Common myeloid progenitor, CD34-positive (primary cell): ENCODE results near the gene MMP15.
"Not testable (repeated sequence)": the region's sequence is repeated elsewhere in the genome, so short reads cannot be mapped to it uniquely, and the experiment has no call there.

Experiments
- CTCF ChIA-PET: fragments of 350-600 bp; sonication (Branson Sonifier 250); formaldehyde crosslinking; loops from one replicate; lab custom pipeline; 2021; ENCODE audit warnings: antibody characterized with exemption; lab: Charles Lee
- POLR2A ChIA-PET: fragments of 350-600 bp; sonication (Branson Sonifier 250); formaldehyde crosslinking; loops from one replicate; lab custom pipeline; 2021; ENCODE audit warnings: antibody characterized with exemption; lab: Charles Lee
- DNase-seq, 3 donors: peaks; one replicate each; pipeline versions ENCODE4 v3.0.0 to v3.0.0-alpha.2; 2013
- H3K27ac ChIP-seq, 2 experiments: 1 replicate in 1 of 2; 2 replicates in 1 of 2; pipeline ENCODE4 v1.7.0; 2013; ENCODE audit warnings: inconsistent platforms in 2 of 2, low read length in 2 of 2, mild to moderate bottlenecking in 2 of 2, low read depth in 1 of 2, moderate library complexity in 1 of 2; ENCODE audit not compliant: severe bottlenecking in 2 of 2, insufficient read depth in 1 of 2, poor library complexity in 1 of 2
- H3K27me3 ChIP-seq, 5 experiments: replicated peaks in 2 of 5; 1 replicate in 3 of 5; 2 replicates in 2 of 5; pipeline versions ENCODE4 v1.6.1 to v1.7.0; 2013; ENCODE audit warnings: low read length in 4 of 5, mild to moderate bottlenecking in 2 of 5, moderate library complexity in 2 of 5, inconsistent platforms in 1 of 5; ENCODE audit not compliant: insufficient read depth in 5 of 5, control insufficient read depth in 4 of 5
- H3K36me3 ChIP-seq, 4 experiments: 1 replicate in 2 of 4; 2 replicates in 2 of 4; pipeline versions ENCODE4 v1.6.1 to v1.7.0; 2013; ENCODE audit warnings: low read length in 3 of 4, control low read depth in 1 of 4, mild to moderate bottlenecking in 1 of 4; ENCODE audit not compliant: control insufficient read depth in 4 of 4, insufficient read depth in 4 of 4
- H3K4me1 ChIP-seq, 4 experiments: 1 replicate in 3 of 4; 2 replicates in 1 of 4; pipeline versions ENCODE4 v1.6.1 to v1.7.1; 2013; ENCODE audit warnings: low read length in 3 of 4, mild to moderate bottlenecking in 3 of 4, control low read depth in 1 of 4, inconsistent platforms in 1 of 4, moderate library complexity in 1 of 4; ENCODE audit not compliant: control insufficient read depth in 4 of 4, insufficient read depth in 4 of 4; ENCODE audit errors: control extremely low read depth in 1 of 4
- H3K4me3 ChIP-seq, 7 experiments: 1 replicate in 4 of 7; 2 replicates in 3 of 7; pipeline versions ENCODE4 v1.5.1 to v1.7.0; 2013; ENCODE audit warnings: mild to moderate bottlenecking in 7 of 7, low read length in 6 of 7, moderate library complexity in 6 of 7, inconsistent platforms in 2 of 7, low read depth in 2 of 7, control low read depth in 1 of 7; ENCODE audit not compliant: insufficient read depth in 4 of 7, control insufficient read depth in 1 of 7; ENCODE audit errors: extremely low read depth in 1 of 7
- H3K9me3 ChIP-seq, 5 experiments: 1 replicate in 4 of 5; 2 replicates in 1 of 5; pipeline versions ENCODE4 v1.6.1 to v1.7.1; 2013; ENCODE audit warnings: low read length in 4 of 5, mild to moderate bottlenecking in 2 of 5, inconsistent platforms in 1 of 5, low read depth in 1 of 5, moderate library complexity in 1 of 5; ENCODE audit not compliant: control insufficient read depth in 4 of 5, insufficient read depth in 2 of 5; ENCODE audit errors: control extremely low read depth in 1 of 5
- WGBS: methylation state at CpG from one replicate; pipeline ENCODE4 v1.1.5; 2013; ENCODE audit not compliant: insufficient coverage; 5-methylcytosine and 5-hydroxymethylcytosine counted together

MMP15 gene

DNA sequence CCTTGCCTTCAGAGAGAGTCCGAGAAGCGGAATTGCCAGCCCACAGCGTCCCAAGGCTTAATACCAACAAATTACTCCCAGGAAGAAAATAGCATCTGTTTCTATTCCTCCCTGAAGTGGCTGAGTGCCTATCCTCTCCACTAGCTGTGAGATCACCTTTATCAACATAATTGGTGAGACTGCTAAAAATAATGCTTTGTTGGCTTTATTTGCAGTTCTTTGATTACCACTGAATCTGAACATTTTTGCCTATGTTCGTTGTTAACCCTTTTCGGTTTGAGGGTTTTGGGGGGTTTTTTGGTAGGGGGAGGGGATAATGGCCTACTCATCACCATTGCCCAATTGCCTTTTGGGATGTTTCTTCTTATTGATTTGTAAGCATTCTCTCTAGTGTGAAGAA is 31.0 kb downstream of the MMP15 start:
- H3K36me3 ChIP-seq = no peaks in the 10 kb centered on the region
- no peak overlapping the region for H3K4me3 ChIP-seq
- H3K27ac ChIP-seq = no peak overlapping the region
- no peaks in the 10 kb centered on the region for H3K27me3 ChIP-seq
- peaks cover 0 to 3% (median 0%) of the 10 kb centered on the region in 4 experiments for H3K4me1 ChIP-seq
- no peaks in the 10 kb centered on the region for H3K9me3 ChIP-seq
- ChIA-PET POLR2A (no interaction called here), CTCF (no interaction called here)
- DNase-seq = no peak
- WGBS = 67% methylated on average over 1 of the region's 5 CpGs

DNA sequence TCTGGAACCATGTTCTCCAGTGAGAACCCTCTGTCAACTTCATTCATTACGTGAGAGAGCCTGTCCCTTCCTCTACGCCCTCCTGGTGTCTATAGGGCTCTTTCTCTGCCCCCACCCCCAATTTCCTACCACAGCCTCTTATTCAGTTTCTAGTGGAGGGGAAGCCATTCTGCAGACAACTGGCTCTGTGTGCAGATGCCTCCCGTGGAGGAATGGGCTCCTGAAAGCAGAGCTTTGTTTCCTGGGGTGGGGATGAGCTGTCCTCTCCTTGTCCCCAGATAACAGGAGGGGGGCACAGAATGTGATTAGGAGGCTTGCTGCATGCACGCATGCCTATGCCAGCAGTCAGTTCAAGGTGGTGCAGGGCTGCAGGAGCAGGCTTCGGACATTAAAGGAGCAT is 31.6 kb downstream of the MMP15 start:
- WGBS = 90% methylated on average over 5 of the region's 5 CpGs
- no peaks in the 10 kb centered on the region for H3K27me3 ChIP-seq
- H3K4me1 ChIP-seq = peaks cover 0 to 3% (median 0%) of the 10 kb centered on the region in 4 experiments
- no peaks in the 10 kb centered on the region for H3K36me3 ChIP-seq
- no peak overlapping the region for H3K27ac ChIP-seq
- no peak overlapping the region for H3K4me3 ChIP-seq
- CTCF ChIA-PET = no interaction called here
- no peak for DNase-seq
- no peaks in the 10 kb centered on the region for H3K9me3 ChIP-seq
- POLR2A ChIA-PET = no interaction called here

DNA sequence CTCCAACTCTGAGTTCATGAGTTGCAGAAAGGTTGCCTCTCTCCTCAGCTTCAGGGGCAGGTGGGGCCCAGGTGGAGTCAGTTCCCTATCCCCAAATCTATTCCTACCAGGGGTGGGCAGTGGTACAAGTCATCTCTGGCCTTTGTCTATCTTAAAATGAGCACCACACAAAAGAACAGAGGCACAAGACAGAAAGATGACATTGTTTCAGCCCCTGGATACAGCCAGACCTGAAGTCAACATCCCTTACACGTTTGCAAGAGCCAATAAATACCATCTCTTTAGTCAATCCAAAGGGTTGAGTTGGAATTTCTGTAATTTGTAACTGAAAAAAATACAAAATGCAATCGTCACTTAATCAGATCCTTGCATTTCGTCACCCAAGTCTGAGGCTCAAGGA is 32.2 kb downstream of the MMP15 start:
- Histone ChIP-seq H3K27ac (no peak overlapping the region), H3K4me1 (peaks cover 0 to 3% (median 0%) of the 10 kb centered on the region in 4 experiments), H3K9me3 (no peaks in the 10 kb centered on the region), H3K36me3 (no peaks in the 10 kb centered on the region), H3K27me3 (no peaks in the 10 kb centered on the region), H3K4me3 (no peak overlapping the region)
- POLR2A ChIA-PET = no interaction called here
- WGBS = 94% methylated on average over 2 of the region's 3 CpGs
- DNase-seq = no peak
- CTCF ChIA-PET = no interaction called here

DNA sequence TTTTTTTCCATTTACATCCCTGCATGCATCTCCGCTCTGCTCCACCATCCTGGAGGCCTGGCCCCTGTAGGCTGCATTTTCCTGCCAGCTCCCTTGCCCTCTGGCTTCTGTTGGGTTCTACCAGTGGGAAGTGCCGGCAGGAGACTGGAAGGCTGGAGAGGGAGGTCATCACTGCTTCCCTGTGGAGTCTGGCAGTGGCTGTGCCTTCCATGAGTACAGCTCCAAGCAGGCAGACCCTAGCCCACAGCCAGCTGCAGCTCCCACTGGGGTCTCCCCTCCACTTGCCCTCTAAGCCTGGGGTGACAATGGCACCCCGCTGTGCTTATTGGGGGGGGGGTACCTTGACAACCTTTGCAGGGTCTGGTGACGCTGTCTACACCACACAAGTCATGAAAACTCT is 37.3 kb downstream of the MMP15 start:
- Histone ChIP-seq H3K27ac (no peak overlapping the region), H3K36me3 (no peaks in the 10 kb centered on the region), H3K4me1 (no peaks in the 10 kb centered on the region), H3K9me3 (no peaks in the 10 kb centered on the region), H3K4me3 (no peak overlapping the region), H3K27me3 (no peaks in the 10 kb centered on the region)
- POLR2A ChIA-PET = no interaction called here
- CTCF ChIA-PET = no interaction called here
- DNase-seq = no peak
- WGBS = 90% methylated on average over 2 of the region's 4 CpGs

DNA sequence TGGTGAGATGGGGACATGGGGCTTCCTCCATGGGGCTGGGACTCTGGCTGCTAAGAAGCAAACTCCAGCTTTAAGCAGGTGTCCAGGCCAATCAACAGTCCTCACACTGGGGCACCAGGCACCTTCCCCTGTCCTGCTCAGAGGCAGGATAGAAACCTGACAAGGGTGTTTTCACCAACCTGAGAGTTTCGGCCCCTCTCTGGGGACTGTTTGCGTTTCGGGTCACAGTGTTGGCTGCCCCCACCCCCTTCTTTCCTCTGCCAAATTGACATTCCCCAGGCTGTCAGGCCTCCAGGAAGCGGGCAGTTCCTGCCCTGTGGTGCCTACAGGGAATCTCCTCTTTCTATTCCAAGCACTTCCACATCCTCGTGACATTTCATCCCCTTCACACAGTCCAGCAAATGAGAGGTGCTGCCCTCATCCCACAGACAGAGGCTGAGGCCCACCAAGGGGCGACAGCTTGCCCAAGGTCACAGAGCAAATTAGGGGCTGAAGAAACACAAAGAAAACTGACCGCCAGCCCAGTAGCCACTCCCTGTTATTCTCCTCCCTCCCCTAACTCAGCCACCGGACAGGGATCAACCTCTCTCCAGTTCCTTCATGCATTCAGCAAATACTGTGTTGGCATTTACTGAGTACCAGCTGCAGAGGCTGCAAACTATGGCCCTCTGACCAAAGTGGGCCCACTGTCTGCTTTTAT is 38.0 kb downstream of the MMP15 start:
- Histone ChIP-seq H3K4me1 (no peaks in the 10 kb centered on the region), H3K9me3 (no peaks in the 10 kb centered on the region), H3K27me3 (no peaks in the 10 kb centered on the region), H3K36me3 (no peaks in the 10 kb centered on the region), H3K27ac (no peak overlapping the region), H3K4me3 (no peak overlapping the region)
- ChIA-PET CTCF (no interaction called here), POLR2A (no interaction called here)
- DNase-seq = no peak
- 95% methylated on average over 8 of the region's 8 CpGs for WGBS

DNA sequence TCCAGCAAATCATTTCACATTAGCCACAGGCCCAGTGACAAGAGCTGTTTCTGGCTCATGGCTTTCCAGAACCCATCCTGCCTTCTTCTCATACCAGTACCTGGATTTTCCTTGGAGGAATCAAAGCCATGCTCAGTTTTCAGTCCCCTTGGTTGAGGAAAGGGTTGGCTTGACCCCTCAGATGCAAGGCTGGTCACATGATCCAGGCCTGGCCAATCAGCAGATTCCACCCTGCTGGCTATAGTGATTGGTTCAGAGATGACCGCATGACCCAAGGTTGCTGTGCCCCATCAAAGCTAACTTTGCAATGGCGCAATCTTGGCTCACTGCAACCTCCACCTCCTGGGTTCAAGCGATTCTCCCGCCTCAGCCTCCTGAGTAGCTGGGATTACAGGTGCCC is 45.0 kb downstream of the MMP15 start:
- no peak for DNase-seq
- no peaks in the 10 kb centered on the region for H3K36me3 ChIP-seq
- no peak overlapping the region for H3K4me3 ChIP-seq
- H3K4me1 ChIP-seq = no peaks in the 10 kb centered on the region
- H3K27ac ChIP-seq = no peak overlapping the region
- ChIA-PET POLR2A (no interaction called here), CTCF (interaction anchor here (1.2 to 1.7 kb wide), 2 partner anchors 27 to 51 kb away, joined by 3 to 4 read pairs; no protein-coding TSS in a partner anchor)
- 100% methylated on average over 2 of the region's 4 CpGs for WGBS
- no peaks in the 10 kb centered on the region for H3K27me3 ChIP-seq
- peaks cover 0 to 2% (median 0%) of the 10 kb centered on the region in 5 experiments for H3K9me3 ChIP-seq

DNA sequence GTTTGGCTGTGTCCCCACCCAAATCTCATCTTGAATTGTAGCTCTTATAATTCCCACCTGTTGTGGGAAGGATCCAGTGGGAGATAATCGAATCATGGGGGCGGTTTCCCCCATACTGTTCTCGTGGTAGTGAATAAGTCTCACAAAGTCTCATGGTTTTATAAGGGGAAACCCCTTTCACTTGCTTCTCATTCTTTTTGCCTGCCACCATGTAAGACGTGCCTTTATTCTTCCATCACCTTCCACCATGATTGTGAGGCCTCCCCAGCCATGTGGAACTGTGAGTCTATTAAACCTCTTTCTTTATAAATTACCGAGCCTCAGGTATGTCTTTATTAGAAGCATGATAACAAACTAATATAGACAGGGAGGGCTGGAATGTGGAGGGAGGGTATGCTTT is 46.6 kb downstream of the MMP15 start:
- 100% methylated on average over 1 of the region's 5 CpGs for WGBS
- POLR2A ChIA-PET, H3K4me3 ChIP-seq, H3K4me1 ChIP-seq, H3K9me3 ChIP-seq, H3K27ac ChIP-seq, H3K27me3 ChIP-seq, DNase-seq, H3K36me3 ChIP-seq: not testable (repeated sequence)
- CTCF ChIA-PET = interaction anchor here (1.2 kb wide), 1 partner anchor 20 kb away, joined by 4 read pairs; no protein-coding TSS in a partner anchor
